NCI-H187 (cell line): ENCODE data around the gene EVC.

Experiments used
- DNase-seq, 2 experiments: peaks; one replicate each; lab custom pipeline; 2025; lab: John Stamatoyannopoulos, UW

EVC gene

DNA sequence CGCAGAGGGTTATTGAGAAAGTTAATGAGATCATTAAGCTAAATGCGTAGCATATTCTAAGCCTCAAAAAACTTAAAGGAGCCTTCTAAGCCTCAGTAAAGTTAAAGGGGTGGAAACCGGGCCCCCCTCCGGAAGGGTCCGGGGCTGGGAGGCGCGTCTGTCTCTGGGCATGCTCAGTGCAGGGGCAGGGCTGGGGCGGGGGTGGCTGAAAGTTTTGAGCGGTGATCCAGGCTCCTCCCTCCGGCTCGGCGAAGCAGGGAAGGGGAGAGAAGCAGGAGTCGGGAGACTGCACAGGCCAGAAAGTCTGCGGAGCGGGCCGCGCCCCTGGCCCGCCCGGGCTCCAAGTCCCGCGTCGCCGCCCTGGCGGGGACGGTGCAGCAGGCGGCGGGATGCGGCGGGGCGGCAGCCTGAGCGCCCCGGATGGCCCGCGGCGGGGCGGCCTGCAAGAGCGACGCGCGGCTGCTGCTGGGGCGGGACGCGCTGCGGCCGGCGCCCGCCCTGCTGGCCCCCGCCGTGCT, at the start of gene EVC:
Gene EVC (plus strand): TSS at position 241 of the 518 bp plus-strand sequence. CDS start 180 bp downstream, at position 421.
- DNase-seq = no peak

DNA sequence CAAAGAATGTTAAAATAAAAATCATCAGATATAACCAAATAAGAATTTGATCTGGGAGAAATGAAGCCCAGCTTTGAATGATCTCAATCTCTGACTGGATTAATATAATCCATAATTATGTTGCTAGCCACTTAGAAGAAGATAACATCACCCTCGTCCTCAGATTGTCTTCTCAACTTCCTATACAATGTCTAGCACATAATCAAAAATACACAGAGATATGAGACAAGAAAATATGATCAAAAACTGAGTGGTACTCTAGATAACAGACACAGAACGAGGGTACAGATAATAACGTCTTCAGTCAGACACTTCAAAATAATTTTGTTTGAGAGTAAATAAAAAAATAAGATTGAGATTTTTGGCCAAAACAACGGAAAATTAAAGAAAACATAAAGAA, 49.8 kb upstream of the EVC start:
- DNase-seq = no peak

- no peak for DNase-seq
These were observed 48.4 kb upstream of the EVC start for GRCh38 chr4:5662555-5662954.

DNA sequence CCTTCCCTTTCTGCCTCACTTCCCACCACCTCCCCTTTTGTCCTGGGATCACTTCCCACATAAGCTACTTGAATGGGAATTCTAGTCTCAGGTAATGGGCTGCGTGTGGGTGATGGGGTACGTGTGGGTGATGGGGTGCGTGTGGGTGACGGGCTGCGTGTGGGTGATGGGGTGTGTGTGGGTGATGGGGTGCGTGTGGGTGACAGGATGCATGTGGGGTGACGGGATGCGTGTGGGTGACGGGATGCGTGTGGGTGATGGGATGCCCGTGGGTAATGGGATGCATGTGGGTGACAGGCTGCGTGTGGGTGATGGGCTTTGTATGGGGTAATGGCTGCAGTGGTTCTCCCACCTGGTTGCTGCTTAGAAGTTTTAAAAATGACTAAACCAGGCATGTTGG, 46.2 kb upstream of the EVC start:
- DNase-seq = no peak

- DNase-seq = no peak
These were observed 44.3 kb upstream of the EVC start for GRCh38 chr4:5666741-5667140.

- DNase-seq = no peak
These were observed 34.2 kb upstream of the EVC start for GRCh38 chr4:5676763-5677162.

GRCh38 chr4:5678977-5679376, 32.0 kb upstream of the EVC start:
- no peak for DNase-seq

GRCh38 chr4:5683566-5683965, 27.4 kb upstream of the EVC start:
- DNase-seq = no peak

DNA sequence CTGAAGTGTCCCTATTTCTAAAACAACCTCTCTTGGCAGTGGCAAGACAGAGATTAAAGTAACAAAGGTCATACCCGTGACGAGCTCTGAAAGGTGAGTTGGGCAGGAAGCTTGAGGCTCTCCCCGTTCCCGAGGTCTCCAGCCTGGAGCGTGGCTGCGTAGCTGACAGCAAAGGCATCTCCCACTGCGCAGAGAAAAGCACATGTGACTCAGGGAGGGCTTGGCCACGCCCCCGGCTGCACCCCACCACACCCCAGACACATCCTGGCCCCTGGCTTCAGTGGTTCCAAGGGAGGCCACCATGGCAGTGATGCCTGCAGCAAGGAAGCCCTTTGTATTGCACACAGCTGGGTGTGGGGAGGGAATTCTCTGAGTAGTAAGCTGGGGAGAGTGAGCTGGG, 25.7 kb upstream of the EVC start:
- DNase-seq = no peak

- no peak for DNase-seq
These were observed 24.7 kb upstream of the EVC start for GRCh38 chr4:5686338-5686737.

DNA sequence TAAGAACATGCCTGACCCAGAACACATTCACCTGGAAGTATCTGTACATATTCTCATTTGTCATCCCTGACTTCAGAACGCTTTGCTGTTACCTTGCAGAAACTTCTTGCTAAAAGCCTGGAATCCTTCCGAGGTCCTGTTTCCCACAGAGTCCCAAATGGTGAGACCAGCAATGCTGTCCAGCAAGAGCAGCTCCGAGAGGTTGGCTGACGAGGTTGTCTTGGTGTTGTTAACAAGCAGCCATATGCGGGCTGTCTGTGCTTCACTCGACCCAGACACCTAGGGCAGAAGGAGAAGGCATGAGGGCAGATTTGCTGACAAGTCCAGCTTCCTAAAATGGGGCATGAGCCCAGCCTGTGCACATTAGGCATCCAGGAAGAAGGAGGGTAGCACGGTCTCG, 21.9 kb upstream of the EVC start:
- no peak for DNase-seq

DNA sequence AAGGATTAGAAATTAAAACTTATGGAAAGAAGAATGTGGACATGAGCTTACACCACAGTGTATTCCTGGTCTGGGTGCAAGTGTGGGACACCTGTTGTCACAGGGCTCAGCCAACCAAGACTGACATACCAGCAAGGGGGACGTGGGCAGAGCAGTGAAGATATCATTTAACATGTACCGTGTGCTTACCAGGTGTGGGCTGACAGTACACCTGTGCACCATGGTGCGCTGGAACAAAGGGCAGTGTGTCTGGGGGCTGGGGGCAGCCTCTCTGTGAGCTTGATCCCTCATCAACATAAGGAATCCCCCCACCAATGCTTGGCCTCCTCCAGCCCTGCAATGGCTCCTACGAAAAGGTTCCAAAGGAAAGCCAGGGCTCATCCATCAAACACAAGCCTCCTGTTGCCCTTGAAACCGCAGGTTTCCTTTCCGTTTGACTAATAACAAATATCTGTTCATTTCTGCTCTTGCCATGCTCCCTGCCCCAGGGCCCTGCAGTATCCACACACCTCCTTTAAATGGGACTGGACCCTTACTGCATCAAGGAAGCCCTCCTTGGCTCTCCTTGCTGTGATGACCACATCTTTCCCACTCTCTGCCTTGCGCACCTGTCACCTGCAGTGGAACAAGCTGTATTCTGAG, 19.4 kb upstream of the EVC start:
- no peak for DNase-seq

DNA sequence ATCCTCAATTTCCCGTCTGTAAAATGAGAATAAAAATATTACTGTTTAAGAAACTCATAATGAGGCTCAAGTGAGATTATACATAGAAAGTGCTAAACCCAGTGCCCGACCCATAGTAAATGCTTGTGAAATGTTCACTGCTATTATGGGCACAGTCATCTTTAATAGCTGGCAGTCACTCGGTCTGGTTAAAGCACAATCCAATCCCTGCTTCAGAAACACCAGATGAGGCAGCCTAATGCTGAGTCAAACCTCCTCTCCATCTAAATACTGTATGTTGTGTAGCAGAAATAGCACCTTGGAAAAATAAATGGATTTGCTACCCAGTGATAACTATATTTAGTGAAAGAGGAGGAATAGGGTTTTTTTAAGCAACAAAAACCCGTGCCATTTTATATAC, 17.1 kb upstream of the EVC start:
- DNase-seq = no peak

- DNase-seq = no peak
These were observed 14.7 kb upstream of the EVC start for GRCh38 chr4:5696341-5696740.

- DNase-seq = no peak
These were observed 10.5 kb upstream of the EVC start for GRCh38 chr4:5700459-5700858.

GRCh38 chr4:5701971-5702370, 9.0 kb upstream of the EVC start:
- DNase-seq = no peak

- no peak for DNase-seq
These were observed 7.2 kb upstream of the EVC start for GRCh38 chr4:5703831-5704230.

DNA sequence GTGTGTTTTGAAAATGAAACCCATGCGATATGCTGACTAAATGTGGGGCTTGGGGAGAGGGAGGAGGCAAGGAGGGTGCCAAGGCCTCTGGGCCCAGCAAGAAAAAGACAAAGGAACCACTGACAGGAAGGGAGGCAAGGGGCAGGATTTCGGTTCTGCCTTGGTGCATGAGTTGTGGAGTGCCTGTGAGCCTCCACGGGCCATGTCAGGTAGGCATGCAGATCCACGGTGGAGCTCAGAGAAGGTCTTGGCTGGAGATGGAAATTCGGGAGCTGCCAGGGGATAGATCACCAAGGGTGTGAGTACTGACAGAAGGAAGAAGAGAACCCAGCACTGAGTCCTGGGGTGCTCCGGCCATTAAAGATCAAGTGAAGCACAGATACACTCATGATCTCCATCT, 6.7 kb upstream of the EVC start:
- DNase-seq = no peak

- DNase-seq = no peak
These were observed 5.2 kb upstream of the EVC start for GRCh38 chr4:5705647-5706320.

GRCh38 chr4:5706486-5707290, 4.3 kb upstream of the EVC start:
- no peak for DNase-seq

DNA sequence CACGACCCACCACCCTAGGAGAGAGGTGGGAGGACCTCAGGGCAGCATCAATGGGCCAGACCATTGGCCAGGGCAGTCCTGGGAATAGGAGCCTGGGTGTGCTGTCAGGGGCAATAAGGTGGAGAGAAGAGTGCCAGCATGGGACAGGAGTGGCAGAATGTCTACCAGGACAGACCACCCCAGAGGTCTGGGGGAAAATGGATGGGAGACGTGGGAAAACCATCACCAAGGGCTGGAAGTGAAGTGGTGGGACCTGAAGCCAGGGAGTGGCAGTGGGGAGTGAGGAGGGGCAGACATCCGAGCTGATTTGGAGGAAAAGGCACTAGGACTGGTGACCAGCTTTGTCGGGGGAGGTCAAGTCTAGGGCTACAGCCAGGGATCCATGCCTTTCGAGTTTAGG, 3.6 kb upstream of the EVC start:
- no peak for DNase-seq

GRCh38 chr4:5707778-5708448, 3.1 kb upstream of the EVC start:
- DNase-seq = no peak
